Sigmoid colon (tissue), 7 donors: Measurements from ENCODE around the gene FOXO4. TPM values are rescaled to one million over a fixed set of nuclear protein-coding genes. Genes with fewer than 3 reads are reported as not detected.

Experiments used
- DNase-seq: peaks from one replicate; pipeline ENCODE4 v3.0.0-alpha.2; 2019
- H3K27ac ChIP-seq, 4 donors: fragments of 200-600 bp; sonication (generic); one replicate each; pipeline ENCODE4 v1.5.1; 2016 to 2019; ENCODE audit warnings: mild to moderate bottlenecking in 1 of 4
- H3K27me3 ChIP-seq, 3 donors: fragments of 200-600 bp; sonication (generic); one replicate each; pipeline ENCODE4 v1.5.1; 2019; ENCODE audit warnings: mild to moderate bottlenecking in 1 of 3
- H3K36me3 ChIP-seq, 4 donors: fragments of 200-600 bp; sonication (generic); one replicate each; pipeline ENCODE4 v1.5.1; 2016 to 2019
- H3K4me1 ChIP-seq, 4 donors: fragments of 200-600 bp; sonication (generic); one replicate each; pipeline ENCODE4 v1.5.1; 2017 to 2019
- H3K4me3 ChIP-seq, 4 donors: fragments of 200-600 bp; sonication (generic); one replicate each; pipeline ENCODE4 v1.5.1; 2017 to 2019; ENCODE audit warnings: mild to moderate bottlenecking in 2 of 4, moderate library complexity in 1 of 4
- H3K9me3 ChIP-seq, 4 donors: fragments of 200-600 bp in 3 of 4; sonication (generic) in 3 of 4; one replicate each; pipeline versions ENCODE4 v1.5.1 to v1.6.1; 2013 to 2019
- EP300 ChIP-seq, 4 donors: sonication (generic); formaldehyde crosslinking; IDR thresholded peaks; one replicate each; pipeline ENCODE4 v1.6.1; 2017; ENCODE audit warnings: antibody characterized with exemption in 4 of 4
- POLR2A ChIP-seq, 2 donors: fragments of 450-650 bp; IDR thresholded peaks; one replicate each; pipeline ENCODE4 v1.6.1; 2016; ENCODE audit warnings: antibody characterized with exemption in 2 of 2, mild to moderate bottlenecking in 2 of 2, moderate library complexity in 2 of 2
- POLR2AphosphoS5 ChIP-seq, 4 donors: sonication (generic); formaldehyde crosslinking; IDR thresholded peaks; one replicate each; pipeline ENCODE4 v1.6.1; 2017; ENCODE audit warnings: antibody characterized with exemption in 4 of 4
- WGBS, 2 donors: extraction: QIAGEN DNeasy Blood & Tissue Kit; methylation state at CpG; one replicate each; pipeline ENCODE4 v1.1.7; 2013; 5-methylcytosine and 5-hydroxymethylcytosine counted together
- intact Hi-C: fragments of 100-400 bp; cut with DNase I; formaldehyde crosslinking; loops from one replicate; pipeline ENCODE4 v1.15.1; 2023
- polyA plus RNA-seq, 3 donors: library from polyadenylated mRNA; stranded (reverse); fragments of 200-250 nt; gene quantifications; one replicate each; pipeline ENCODE4 v1.2.3, GENCODE V29; 2013
- total RNA-seq, 4 donors: library from RNA; depleted of rRNA; stranded (reverse); fragments of >200 nt; gene quantifications; one replicate each; pipeline ENCODE4 v1.1.0, GENCODE V29; 2016
- TF ChIP-seq, protein P1 (sequence below), 4 experiments: fragments of 450-650 bp in 3 of 4; fragments of 200-600 bp in 1 of 4; IDR thresholded peaks; one replicate each; pipeline ENCODE4 v1.5.1; 2016 to 2019; ENCODE audit warnings: antibody characterized with exemption in 4 of 4, mild to moderate bottlenecking in 3 of 4, moderate library complexity in 2 of 4
- donor health status: healthy with polysubstance abuse.
- donor health status: Bipolar disorder and iron deficiency.
- donor health status: healthy.

The FOXO4 gene
- total and polyA plus RNA-seq, 7 donors, result 14.7 to 34.6 (median 25.3) TPM

DNA sequence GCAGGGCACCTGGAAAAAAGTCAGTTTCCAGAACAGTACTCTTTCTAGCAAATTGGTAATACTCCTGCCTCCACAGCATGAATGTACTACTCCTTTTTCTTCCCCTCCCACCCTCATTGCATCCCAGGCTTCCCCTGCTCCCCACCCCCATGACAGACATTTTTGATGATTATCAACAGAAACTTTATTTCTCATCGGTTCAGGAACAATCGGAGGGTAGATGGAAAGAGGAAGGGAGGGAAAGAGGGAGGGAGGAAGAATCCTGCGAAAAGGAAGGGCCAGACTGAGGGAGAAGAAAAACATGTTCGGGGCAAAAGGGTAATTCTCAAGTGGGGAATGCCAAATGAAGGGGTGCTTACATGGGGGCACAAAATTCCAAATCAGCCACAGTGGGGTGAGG lies 11.6 kb downstream of the FOXO4 start:
- no peak for TF ChIP-seq POLR2AphosphoS5 (IDR thresholded peaks at IDR 0.05)
- TF ChIP-seq EP300 (IDR thresholded peaks at IDR 0.05), result no peak
- intact Hi-C loops, result no loop called here
- Histone ChIP-seq H3K4me1 (no peaks in the 10 kb centered on the region), H3K27me3 (no peaks in the 10 kb centered on the region), H3K4me3 (no peak overlapping the region), H3K9me3 (no peaks in the 10 kb centered on the region), H3K36me3 (no peaks in the 10 kb centered on the region), H3K27ac (no peak overlapping the region)
- WGBS, 2 donors, result 69 to 82% methylated on average over 4 of the region's 4 CpGs
- DNase-seq, result no peak

DNA sequence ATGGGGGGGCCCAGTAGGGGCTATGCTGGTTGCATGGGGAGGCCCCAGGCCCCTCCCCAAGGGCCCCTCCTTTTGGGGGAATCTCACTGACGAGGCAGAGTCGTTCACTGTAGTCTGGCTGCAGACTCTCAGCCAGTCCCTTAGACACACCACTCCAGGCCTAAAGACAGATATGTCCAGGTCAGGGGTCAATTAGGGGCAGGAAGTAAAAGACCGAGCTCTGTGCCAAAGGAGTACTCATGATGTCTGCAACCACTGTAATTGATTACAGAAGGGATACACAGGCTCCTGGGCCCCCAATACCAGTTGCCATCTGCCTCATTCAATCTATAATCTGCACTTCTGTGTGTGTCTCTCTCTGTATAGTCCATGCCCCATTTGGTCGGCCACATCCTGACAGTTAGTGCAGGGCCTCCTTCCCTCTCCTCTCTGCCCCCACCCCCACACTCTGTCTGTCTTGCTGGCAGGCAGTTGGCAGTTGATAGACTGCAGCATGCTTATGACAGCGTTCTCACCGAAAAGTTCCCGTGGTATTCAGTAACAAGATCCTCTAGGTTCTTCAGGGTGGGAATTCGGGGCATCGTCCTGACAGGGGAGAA lies 12.2 kb downstream of the FOXO4 start:
- intact Hi-C loops, result no loop called here
- no peak overlapping the region for H3K4me3 ChIP-seq
- DNase-seq, result no peak
- H3K36me3 ChIP-seq, result no peaks in the 10 kb centered on the region
- H3K9me3 ChIP-seq, result no peaks in the 10 kb centered on the region
- 37 to 80% methylated on average over 9 of the region's 9 CpGs for whole genome bisulfite sequencing, 2 donors
- no peaks in the 10 kb centered on the region for H3K27me3 ChIP-seq
- TF ChIP-seq POLR2AphosphoS5 (IDR thresholded peaks at IDR 0.05), result no peak
- TF ChIP-seq, protein P1, sequence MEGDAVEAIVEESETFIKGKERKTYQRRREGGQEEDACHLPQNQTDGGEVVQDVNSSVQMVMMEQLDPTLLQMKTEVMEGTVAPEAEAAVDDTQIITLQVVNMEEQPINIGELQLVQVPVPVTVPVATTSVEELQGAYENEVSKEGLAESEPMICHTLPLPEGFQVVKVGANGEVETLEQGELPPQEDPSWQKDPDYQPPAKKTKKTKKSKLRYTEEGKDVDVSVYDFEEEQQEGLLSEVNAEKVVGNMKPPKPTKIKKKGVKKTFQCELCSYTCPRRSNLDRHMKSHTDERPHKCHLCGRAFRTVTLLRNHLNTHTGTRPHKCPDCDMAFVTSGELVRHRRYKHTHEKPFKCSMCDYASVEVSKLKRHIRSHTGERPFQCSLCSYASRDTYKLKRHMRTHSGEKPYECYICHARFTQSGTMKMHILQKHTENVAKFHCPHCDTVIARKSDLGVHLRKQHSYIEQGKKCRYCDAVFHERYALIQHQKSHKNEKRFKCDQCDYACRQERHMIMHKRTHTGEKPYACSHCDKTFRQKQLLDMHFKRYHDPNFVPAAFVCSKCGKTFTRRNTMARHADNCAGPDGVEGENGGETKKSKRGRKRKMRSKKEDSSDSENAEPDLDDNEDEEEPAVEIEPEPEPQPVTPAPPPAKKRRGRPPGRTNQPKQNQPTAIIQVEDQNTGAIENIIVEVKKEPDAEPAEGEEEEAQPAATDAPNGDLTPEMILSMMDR (IDR thresholded peaks at IDR 0.05), result no peak
- no peaks in the 10 kb centered on the region for H3K4me1 ChIP-seq
- H3K27ac ChIP-seq, result no peak overlapping the region

GRCh38 chrX:71109051-71109450 lies 13.4 kb downstream of the FOXO4 start:
- intact Hi-C loops, result no loop called here
- TF ChIP-seq POLR2AphosphoS5 (IDR thresholded peaks at IDR 0.05) (no peak), POLR2A (IDR thresholded peaks at IDR 0.05) (no peak), EP300 (IDR thresholded peaks at IDR 0.05) (no peak)
- TF ChIP-seq, protein P1 (IDR thresholded peaks at IDR 0.05), result no peak

GRCh38 chrX:71111141-71111843 lies 15.6 kb downstream of the FOXO4 start, which contains the start of gene IL2RG:
IL2RG (minus strand) TSS chrX:71111577; CDS start chrX:71111539, 38 bp downstream.
- intact Hi-C loops, result loop anchor here (10.0 kb wide), 1 partner anchor 1144 kb away; no protein-coding TSS in a partner anchor
- 33 to 38% methylated on average over 8 of the region's 8 CpGs for WGBS, 2 donors
- Histone ChIP-seq H3K9me3 (no peaks in the 10 kb centered on the region), H3K36me3 (no peaks in the 10 kb centered on the region), H3K4me1 (no peaks in the 10 kb centered on the region), H3K27ac (no peak within 1 kb of the TSS), H3K27me3 (no peaks in the 10 kb centered on the region), H3K4me3 (no peak within 1 kb of the TSS)
- TF ChIP-seq POLR2AphosphoS5 (IDR thresholded peaks at IDR 0.05), result peak in 1 of 4 donors; percentile 21
- peak in 1 of 2 donors; percentile 20 for TF ChIP-seq POLR2A (IDR thresholded peaks at IDR 0.05)
- TF ChIP-seq, protein P1 (IDR thresholded peaks at IDR 0.05), result no peak
- no peak for DNase-seq

More at GRCh38 chrX:71109051-71109450, 13.4 kb downstream of the FOXO4 start:
- Histone ChIP-seq H3K9me3 (no peaks in the 10 kb centered on the region), H3K4me1 (no peaks in the 10 kb centered on the region), H3K27ac (no peak overlapping the region), H3K4me3 (no peak overlapping the region), H3K27me3 (no peaks in the 10 kb centered on the region), H3K36me3 (no peaks in the 10 kb centered on the region)
- WGBS, 2 donors, result 82 to 94% methylated on average over 6 of the region's 6 CpGs
- no peak for DNase-seq

GRCh38 chrX:71111921-71112431 lies 16.3 kb downstream of the FOXO4 start:
- TF ChIP-seq, protein P1 (IDR thresholded peaks at IDR 0.05), result no peak
- TF ChIP-seq EP300 (IDR thresholded peaks at IDR 0.05) (no peak), POLR2A (IDR thresholded peaks at IDR 0.05) (no peak), POLR2AphosphoS5 (IDR thresholded peaks at IDR 0.05) (no peak)
- no peak overlapping the region for H3K4me3 ChIP-seq
- no peaks in the 10 kb centered on the region for H3K9me3 ChIP-seq
- intact Hi-C loops, result loop anchor here (10.0 kb wide), 1 partner anchor 1143 kb away; no protein-coding TSS in a partner anchor
- H3K4me1 ChIP-seq, result no peaks in the 10 kb centered on the region
- no peak for DNase-seq
- no peaks in the 10 kb centered on the region for H3K36me3 ChIP-seq
- no peaks in the 10 kb centered on the region for H3K27me3 ChIP-seq
- 26 to 46% methylated on average over 5 of the region's 5 CpGs for WGBS, 2 donors
- no peak overlapping the region for H3K27ac ChIP-seq
